GM06990 (cell line): ENCODE data around the gene RGS13.

ENCODE experiments used
- DNase-seq: peaks from one replicate; pipeline ENCODE4 v3.0.0-alpha.2; 2011; ENCODE audit not compliant: insufficient read length; ENCODE audit errors: extremely low read depth
- H3K27me3 ChIP-seq: replicated peaks from 2 replicates; pipeline ENCODE4 v1.6.0; 2011; ENCODE audit warnings: low read length; ENCODE audit not compliant: control insufficient read depth, insufficient read depth
- H3K36me3 ChIP-seq: 2 replicates; pipeline ENCODE4 v1.5.1; 2011; ENCODE audit warnings: low read length; ENCODE audit not compliant: control insufficient read depth, insufficient read depth
- H3K4me3 ChIP-seq: replicated peaks from 2 replicates; pipeline ENCODE4 v1.5.1; 2011; ENCODE audit warnings: low read depth, mild to moderate bottlenecking, control low read depth, low read length
- CTCF ChIP-seq: IDR thresholded peaks from 2 replicates; pipeline ENCODE4 v1.5.1; 2011; ENCODE audit warnings: low read length, control low read depth, mild to moderate bottlenecking, inconsistent platforms; ENCODE audit not compliant: insufficient read depth, poor library complexity, severe bottlenecking

The RGS13 gene

GRCh38 chr1:192610112-192610889 is 25.6 kb upstream of the RGS13 start:
- no peak for DNase-seq
- TF ChIP-seq CTCF: peak; percentile 43
- H3K4me3 ChIP-seq: no peak overlapping the region; the same call in 1 of the 2 replicates

GRCh38 chr1:192615055-192615454 is 20.9 kb upstream of the RGS13 start:
- no peaks in the 10 kb centered on the region for H3K27me3 ChIP-seq
- no peak overlapping the region for H3K4me3 ChIP-seq
- no peak for DNase-seq
- H3K36me3 ChIP-seq: no peaks in the 10 kb centered on the region
- TF ChIP-seq CTCF: no peak

More at GRCh38 chr1:192610112-192610889, 25.6 kb upstream of the RGS13 start:
- Histone ChIP-seq H3K27me3 (no peaks in the 10 kb centered on the region), H3K36me3 (no peaks in the 10 kb centered on the region)

- no peak overlapping the region for H3K4me3 ChIP-seq
- no peaks in the 10 kb centered on the region for H3K27me3 ChIP-seq
- H3K36me3 ChIP-seq: no peaks in the 10 kb centered on the region
- no peak for TF ChIP-seq CTCF
- DNase-seq: no peak
These were observed 15.8 kb upstream of the RGS13 start for GRCh38 chr1:192620071-192620635.

- no peak for TF ChIP-seq CTCF
- peak; percentile 28 for DNase-seq
- H3K4me3 ChIP-seq: no peak overlapping the region
- H3K36me3 ChIP-seq: no peaks in the 10 kb centered on the region
- H3K27me3 ChIP-seq: no peaks in the 10 kb centered on the region
These were observed 9.4 kb upstream of the RGS13 start for GRCh38 chr1:192626366-192627179.

- no peak for TF ChIP-seq CTCF
- no peak overlapping the region for H3K4me3 ChIP-seq
- DNase-seq: no peak
- peaks cover 1% of the 10 kb centered on the region; the same call in 1 of the 2 replicates for H3K27me3 ChIP-seq
- no peaks in the 10 kb centered on the region for H3K36me3 ChIP-seq
These were observed 8.0 kb upstream of the RGS13 start for GRCh38 chr1:192627901-192628300.
